CD4-positive, alpha-beta T cell treated with Interleukin-15 for 1 hour (primary cell): ENCODE data around the gene ZNF692.
"Not testable (repeated sequence)": the region's sequence is repeated elsewhere in the genome, so short reads cannot be mapped to it uniquely, and the experiment has no call there.

Source experiments
- DNase-seq: peaks from one replicate; pipeline ENCODE4 v3.0.0-alpha.2; 2020

The ZNF692 gene

GRCh38 chr1:248849152-248849551 lies 9.7 kb downstream of the ZNF692 start:
- DNase-seq, result peak; percentile 15

- DNase-seq, result no peak
Measured at GRCh38 chr1:248848602-248849001, 10.3 kb downstream of the ZNF692 start.

GRCh38 chr1:248847956-248848561 lies 10.8 kb downstream of the ZNF692 start:
- DNase-seq, result peak; percentile 11

- DNase-seq, result peak; percentile 11
Measured at GRCh38 chr1:248847181-248847955, 11.5 kb downstream of the ZNF692 start.

- DNase-seq, result no peak
Measured at GRCh38 chr1:248844526-248844925, 14.4 kb downstream of the ZNF692 start.

GRCh38 chr1:248843687-248844086 lies 15.2 kb downstream of the ZNF692 start:
- no peak for DNase-seq

GRCh38 chr1:248842781-248843331 lies 16.0 kb downstream of the ZNF692 start:
- peak; percentile 13 for DNase-seq

- DNase-seq, result peak; percentile 51
Measured at GRCh38 chr1:248841702-248842395, 17.0 kb downstream of the ZNF692 start.

- DNase-seq, result no peak
Measured at GRCh38 chr1:248840946-248841345, 17.9 kb downstream of the ZNF692 start.

- no peak for DNase-seq
Measured at GRCh38 chr1:248839168-248839555, 19.7 kb downstream of the ZNF692 start.

- DNase-seq, result peak; percentile 91
Measured at GRCh38 chr1:248838357-248839167, 20.3 kb downstream of the ZNF692 start.

- DNase-seq, result peak; percentile 95
Measured at GRCh38 chr1:248837781-248838356, 21.0 kb downstream of the ZNF692 start, which contains the start of gene ZNF672. ZNF672 (plus strand) TSS chr1:248838224; CDS start chr1:248847275, 9,051 bp downstream.

- DNase-seq, result peak; percentile 14
Measured at GRCh38 chr1:248837045-248837780, 21.7 kb downstream of the ZNF692 start.

GRCh38 chr1:248834343-248834940 lies 24.4 kb downstream of the ZNF692 start:
- peak; percentile 16 for DNase-seq

GRCh38 chr1:248831842-248832241 lies 27.0 kb downstream of the ZNF692 start:
- DNase-seq, result no peak

GRCh38 chr1:248830718-248831017 lies 28.2 kb downstream of the ZNF692 start:
- not testable (repeated sequence) for DNase-seq

GRCh38 chr1:248828845-248829244 lies 30.0 kb downstream of the ZNF692 start:
- no peak for DNase-seq

- DNase-seq, result peak; percentile 92
Measured at GRCh38 chr1:248825909-248826760, 32.8 kb downstream of the ZNF692 start, which contains the start of gene SH3BP5L. SH3BP5L (minus strand) TSS chr1:248825915; CDS start chr1:248824935, 980 bp downstream.

- no peak for DNase-seq
Measured at GRCh38 chr1:248825573-248825908, 33.3 kb downstream of the ZNF692 start.

GRCh38 chr1:248825136-248825535 lies 33.7 kb downstream of the ZNF692 start:
- no peak for DNase-seq
